ENCODE results near the gene BRAP. TPM values are rescaled to one million over a fixed set of nuclear protein-coding genes. Genes with fewer than 3 reads are reported as not detected.
A peak's percentile ranks its signal among the peaks of the same experiment; 100 is the strongest.
"Not testable (repeated sequence)": the region's sequence is repeated elsewhere in the genome, so short reads cannot be mapped to it uniquely, and the experiment has no call there.

BRAP gene
- total and polyA plus RNA-seq, 4 experiments from 2014 or later, result 21.4 to 29.6 (median 26.7) TPM

GRCh38 chr12:111602348-111602747 lies 83.4 kb downstream of the BRAP start:
- H3K36me3 Mint-ChIP-seq, result peaks cover 0 to 7% of the 10 kb centered on the region in 2 donors

GRCh38 chr12:111600986-111601385 lies 84.8 kb downstream of the BRAP start:
- Mint-ChIP-seq H3K4me3 (peak overlapping the region in 2 of 8 donors; percentile 10 to 29), H3K27ac (peak overlapping the region in 1 of 7 donors; percentile 92), H3K4me1 (peaks cover 12 to 26% (median 20%) of the 10 kb centered on the region in 4 donors)
- POLR2A ChIA-PET (ENCODE audit: partially characterized antibody); H3K27me3 Mint-ChIP-seq; H3K9me3 ChIP-seq (ENCODE audit: control insufficient read depth in 1 of 2, low read length in 2 of 2); H3K27ac ChIP-seq (ENCODE audit: low read depth, low read length); CTCF ChIA-PET (ENCODE audit: partially characterized antibody); DNase-seq; H3K4me3 ChIP-seq (ENCODE audit: low read length in 2 of 2); H3K9me3 Mint-ChIP-seq; H3K36me3 ChIP-seq (ENCODE audit: insufficient read depth, low read length); intact Hi-C loops (cut with micrococcal nuclease); H3K27me3 ChIP-seq (ENCODE audit: insufficient read depth, low read length); H3K36me3 Mint-ChIP-seq: not testable (repeated sequence)
- peaks cover 23% of the 10 kb centered on the region for H3K4me1 ChIP-seq (ENCODE audit: insufficient read depth, low read length)

More at GRCh38 chr12:111602348-111602747, 83.4 kb downstream of the BRAP start:
- no peak overlapping the region for H3K4me3 ChIP-seq (ENCODE audit: low read length in 2 of 2)
- intact Hi-C loops (cut with micrococcal nuclease), result no loop called here
- H3K36me3 ChIP-seq (ENCODE audit: insufficient read depth, low read length), result no peaks in the 10 kb centered on the region
- Mint-ChIP-seq H3K4me1 (peaks cover 5 to 15% (median 10%) of the 10 kb centered on the region in 4 donors), H3K4me3 (no peak overlapping the region), H3K9me3 (peaks cover 0 to 3% (median 0%) of the 10 kb centered on the region in 8 donors), H3K27me3 (peaks cover 0 to 1% of the 10 kb centered on the region in 2 donors), H3K27ac (peak overlapping the region in 2 of 7 donors; percentile 15 to 39)
- H3K9me3 ChIP-seq (ENCODE audit: control insufficient read depth in 1 of 2, low read length in 2 of 2), result no peaks in the 10 kb centered on the region
- DNase-seq, result no peak
- POLR2A ChIA-PET (ENCODE audit: partially characterized antibody), result interaction anchor here (1.1 kb wide), 1 partner anchor 8 kb away, joined by 5 read pairs; no protein-coding TSS in a partner anchor
- H3K4me1 ChIP-seq (ENCODE audit: insufficient read depth, low read length), result peaks cover 9% of the 10 kb centered on the region
- CTCF ChIA-PET (ENCODE audit: partially characterized antibody), result no interaction called here
- no peaks in the 10 kb centered on the region for H3K27me3 ChIP-seq (ENCODE audit: insufficient read depth, low read length)
- H3K27ac ChIP-seq (ENCODE audit: low read depth, low read length), result no peak overlapping the region

GRCh38 chr12:111600205-111600642 lies 85.5 kb downstream of the BRAP start:
- intact Hi-C loops (cut with micrococcal nuclease), result no loop called here
- H3K9me3 Mint-ChIP-seq, result peaks cover 0 to 3% (median 0%) of the 10 kb centered on the region in 8 donors
- H3K4me3 ChIP-seq (ENCODE audit: low read length in 2 of 2), result peak overlapping the region; percentile 75 to 91
- ChIA-PET CTCF (ENCODE audit: partially characterized antibody) (no interaction called here), POLR2A (ENCODE audit: partially characterized antibody) (no interaction called here)
- no peaks in the 10 kb centered on the region for H3K9me3 ChIP-seq (ENCODE audit: control insufficient read depth in 1 of 2, low read length in 2 of 2)
- peaks cover 0 to 7% of the 10 kb centered on the region in 2 donors for H3K36me3 Mint-ChIP-seq
- H3K4me3 Mint-ChIP-seq, result peak overlapping the region; percentile 79 to 91 (median 88)
- H3K4me1 ChIP-seq (ENCODE audit: insufficient read depth, low read length), result peaks cover 30% of the 10 kb centered on the region
- H3K27me3 Mint-ChIP-seq, result no peaks in the 10 kb centered on the region
- H3K27ac ChIP-seq (ENCODE audit: low read depth, low read length), result peak overlapping the region; percentile 83
- no peaks in the 10 kb centered on the region for H3K27me3 ChIP-seq (ENCODE audit: insufficient read depth, low read length)
- no peaks in the 10 kb centered on the region for H3K36me3 ChIP-seq (ENCODE audit: insufficient read depth, low read length)
- peaks cover 14 to 34% (median 24%) of the 10 kb centered on the region in 4 donors for H3K4me1 Mint-ChIP-seq
- no peak for DNase-seq
- peak overlapping the region; percentile 60 to 96 (median 92) for H3K27ac Mint-ChIP-seq

- Histone ChIP-seq H3K36me3 (ENCODE audit: insufficient read depth, low read length) (no peaks in the 10 kb centered on the region), H3K27me3 (ENCODE audit: insufficient read depth, low read length) (no peaks in the 10 kb centered on the region), H3K4me3 (ENCODE audit: low read length in 2 of 2) (peak overlapping the region; percentile 75 to 91), H3K4me1 (ENCODE audit: insufficient read depth, low read length) (peaks cover 32% of the 10 kb centered on the region), H3K27ac (ENCODE audit: low read depth, low read length) (peak overlapping the region; percentile 83), H3K9me3 (ENCODE audit: control insufficient read depth in 1 of 2, low read length in 2 of 2) (no peaks in the 10 kb centered on the region)
- Mint-ChIP-seq H3K27me3 (no peaks in the 10 kb centered on the region), H3K36me3 (peaks cover 0 to 7% of the 10 kb centered on the region in 2 donors), H3K4me1 (peaks cover 18 to 40% (median 30%) of the 10 kb centered on the region in 4 donors), H3K4me3 (peak overlapping the region; percentile 79 to 91 (median 88)), H3K27ac (peak overlapping the region; percentile 60 to 96 (median 92)), H3K9me3 (peaks cover 0 to 3% (median 0%) of the 10 kb centered on the region in 8 donors)
- CTCF ChIA-PET (ENCODE audit: partially characterized antibody), result no interaction called here
- peak; percentile 86 to 92 (median 89) for DNase-seq
- intact Hi-C loops (cut with micrococcal nuclease), result loop anchor here (1.0 to 5.0 kb wide), 3 partner anchors 87 to 528 kb away; partner anchors contain the start of genes ACAD10, SH2B3 and TRAFD1
- POLR2A ChIA-PET (ENCODE audit: partially characterized antibody), result interaction anchor here (1.0 kb wide), 4 partner anchors 87 to 526 kb away, joined by 3 to 4 read pairs (median 3); partner anchors contain the start of genes ACAD10, BRAP, MAPKAPK5 and TRAFD1
Measured at GRCh38 chr12:111599453-111600204, 86.1 kb downstream of the BRAP start.

GRCh38 chr12:111598637-111599452 lies 86.9 kb downstream of the BRAP start, which contains the start of gene ATXN2:
TSS of gene ATXN2 (minus strand) at chr12:111599315. CDS start at chr12:111599034, 281 bp downstream.
- Histone ChIP-seq H3K9me3 (ENCODE audit: control insufficient read depth in 1 of 2, low read length in 2 of 2) (no peaks in the 10 kb centered on the region), H3K27me3 (ENCODE audit: insufficient read depth, low read length) (no peaks in the 10 kb centered on the region), H3K4me1 (ENCODE audit: insufficient read depth, low read length) (peaks cover 34% of the 10 kb centered on the region), H3K36me3 (ENCODE audit: insufficient read depth, low read length) (no peaks in the 10 kb centered on the region), H3K4me3 (ENCODE audit: low read length in 2 of 2) (peak within 1 kb of the TSS; percentile 75 to 91), H3K27ac (ENCODE audit: low read depth, low read length) (peak within 1 kb of the TSS; percentile 83)
- Mint-ChIP-seq H3K27ac (peak within 1 kb of the TSS; percentile 60 to 97 (median 94)), H3K9me3 (peaks cover 0 to 3% (median 0%) of the 10 kb centered on the region in 8 donors), H3K27me3 (no peaks in the 10 kb centered on the region), H3K4me3 (peak within 1 kb of the TSS; percentile 91 to 98 (median 96)), H3K36me3 (peaks cover 0 to 7% of the 10 kb centered on the region in 2 donors), H3K4me1 (peaks cover 21 to 48% (median 34%) of the 10 kb centered on the region in 4 donors)
- peak in 4 of 5 donors; percentile 80 to 85 (median 84) for DNase-seq
- CTCF ChIA-PET (ENCODE audit: partially characterized antibody), result no interaction called here
- POLR2A ChIA-PET (ENCODE audit: partially characterized antibody), result interaction anchor here (1.0 kb wide), 4 partner anchors 87 to 526 kb away, joined by 3 to 4 read pairs (median 3); partner anchors contain the start of genes ACAD10, BRAP, MAPKAPK5 and TRAFD1
- intact Hi-C loops (cut with micrococcal nuclease), result loop anchor here (1.0 to 5.0 kb wide), 3 partner anchors 87 to 528 kb away; partner anchors contain the start of genes ACAD10, SH2B3 and TRAFD1

GRCh38 chr12:111597831-111598636 lies 87.7 kb downstream of the BRAP start:
- CTCF ChIA-PET (ENCODE audit: partially characterized antibody), result no interaction called here
- no peaks in the 10 kb centered on the region for H3K27me3 Mint-ChIP-seq
- H3K27me3 ChIP-seq (ENCODE audit: insufficient read depth, low read length), result no peaks in the 10 kb centered on the region
- intact Hi-C loops (cut with micrococcal nuclease), result loop anchor here (2.0 to 5.0 kb wide), 2 partner anchors 193 to 529 kb away; partner anchors contain the start of genes SH2B3 and TRAFD1
- H3K4me3 ChIP-seq (ENCODE audit: low read length in 2 of 2), result peak overlapping the region; percentile 53 to 81
- no peaks in the 10 kb centered on the region for H3K36me3 ChIP-seq (ENCODE audit: insufficient read depth, low read length)
- H3K4me3 Mint-ChIP-seq, result peak overlapping the region; percentile 87 to 98 (median 96)
- POLR2A ChIA-PET (ENCODE audit: partially characterized antibody), result interaction anchor here (1.0 kb wide), 1 partner anchor 88 kb away, joined by 4 read pairs; the partner anchor contains the start of genes ACAD10 and BRAP
- H3K9me3 ChIP-seq (ENCODE audit: control insufficient read depth in 1 of 2, low read length in 2 of 2), result no peaks in the 10 kb centered on the region
- H3K27ac ChIP-seq (ENCODE audit: low read depth, low read length), result peak overlapping the region; percentile 83
- H3K4me1 ChIP-seq (ENCODE audit: insufficient read depth, low read length), result peaks cover 38% of the 10 kb centered on the region
- H3K36me3 Mint-ChIP-seq, result peaks cover 0 to 7% of the 10 kb centered on the region in 2 donors
- H3K4me1 Mint-ChIP-seq, result peaks cover 23 to 51% (median 37%) of the 10 kb centered on the region in 4 donors
- H3K9me3 Mint-ChIP-seq, result peaks cover 0 to 3% (median 0%) of the 10 kb centered on the region in 8 donors
- H3K27ac Mint-ChIP-seq, result peak overlapping the region; percentile 91 to 98 (median 95)
- peak; percentile 15 to 46 (median 16) for DNase-seq

Data from CD4-positive, alpha-beta memory T cell (primary cell).